OCI-LY7 (cell line): ENCODE data around the gene OXA1L. TPM values are rescaled to one million over a fixed set of nuclear protein-coding genes. Genes with fewer than 3 reads are reported as not detected.

ENCODE experiments used
- BruUV-seq: library from RNA; stranded (reverse); fragments of 400-500 nt; replicated peaks from 2 replicates; lab custom pipeline; 2021; lab: Mats Ljungman, UMichigan
- CTCF ChIA-PET: fragments of 300-600 bp; sonication (Branson Sonifier 250); formaldehyde crosslinking; loops from one replicate; lab custom pipeline; 2022; ENCODE audit warnings: antibody characterized with exemption; ENCODE audit not compliant: unreplicated experiment; lab: Charles Lee
- POLR2A ChIA-PET: fragments of 300-600 bp; sonication (Branson Sonifier 250); formaldehyde crosslinking; loops from one replicate; lab custom pipeline; 2022; ENCODE audit warnings: antibody characterized with exemption; lab: Charles Lee
- DNase-seq: peaks from one replicate; pipeline ENCODE4 v3.0.0-alpha.2; 2015; ENCODE audit warnings: low spot score
- H2AFZ ChIP-seq: fragments of 200-600 bp; sonication (generic), shearing (Covaris generic); 2 replicates; pipeline ENCODE4 v1.6.1; 2014; ENCODE audit warnings: mild to moderate bottlenecking, antibody characterized with exemption, low read length, moderate library complexity
- H3K27ac ChIP-seq: fragments of 200-600 bp; sonication (generic); 2 replicates; pipeline ENCODE4 v1.5.1; 2014; ENCODE audit warnings: mixed run types, low read depth, mild to moderate bottlenecking, moderate library complexity, low read length, inconsistent platforms; ENCODE audit not compliant: poor library complexity, severe bottlenecking
- H3K36me3 ChIP-seq: fragments of 200-600 bp; sonication (generic); 2 replicates; pipeline ENCODE4 v1.6.1; 2014; ENCODE audit warnings: mild to moderate bottlenecking, antibody characterized with exemption, low read length, moderate library complexity, mixed read lengths; ENCODE audit not compliant: insufficient read depth
- H3K4me1 ChIP-seq: fragments of 200-600 bp; sonication (generic); 2 replicates; pipeline ENCODE4 v1.5.1; 2014; ENCODE audit warnings: mild to moderate bottlenecking, low read length; ENCODE audit not compliant: insufficient read depth, poor library complexity, severe bottlenecking
- H3K4me2 ChIP-seq: fragments of 200-600 bp; sonication (generic); 2 replicates; pipeline ENCODE4 v1.6.1; 2014; ENCODE audit warnings: mild to moderate bottlenecking, low read length
- H3K4me3 ChIP-seq: fragments of 200-600 bp; sonication (generic); 2 replicates; pipeline ENCODE4 v1.5.1; 2014; ENCODE audit warnings: mild to moderate bottlenecking, low read depth, low read length; ENCODE audit not compliant: poor library complexity, severe bottlenecking
- H3K79me2 ChIP-seq: fragments of 200-600 bp; sonication (generic); 2 replicates; pipeline ENCODE4 v1.6.1; 2016; ENCODE audit warnings: low read depth, mild to moderate bottlenecking, low read length, moderate library complexity, mixed read lengths; ENCODE audit not compliant: insufficient read depth
- H3K9me2 ChIP-seq: fragments of 200-600 bp; sonication (generic); 2 replicates; pipeline ENCODE4 v1.6.1; 2016; ENCODE audit warnings: mild to moderate bottlenecking, low read length, mixed read lengths; ENCODE audit not compliant: insufficient read depth
- H3K9me3 ChIP-seq: fragments of 200-600 bp; sonication (generic); 2 replicates; pipeline ENCODE4 v1.6.1; 2014; ENCODE audit warnings: mild to moderate bottlenecking, mixed run types, low read length, mixed read lengths
- H4K20me1 ChIP-seq: fragments of 200-600 bp; sonication (generic); 2 replicates; pipeline ENCODE4 v1.6.1; 2014; ENCODE audit warnings: mild to moderate bottlenecking, antibody characterized with exemption, low read length, moderate library complexity, mixed read lengths; ENCODE audit not compliant: insufficient read depth
- CTCF ChIP-seq: fragments of 200-600 bp; sonication (generic); conservative IDR thresholded peaks from 2 replicates; pipeline ENCODE4 v1.5.1; 2014; ENCODE audit warnings: mild to moderate bottlenecking, antibody characterized with exemption, low read length, moderate library complexity, mixed read lengths
- EZH2phosphoT487 ChIP-seq: fragments of 200-600 bp; sonication (generic); IDR thresholded peaks from 2 replicates; pipeline ENCODE4 v1.6.1; 2018; ENCODE audit warnings: low read depth, borderline replicate concordance, mild to moderate bottlenecking, mixed run types, antibody characterized with exemption, low read length, moderate library complexity, mixed read lengths
- intact Hi-C: fragments of 100-400 bp; cut with micrococcal nuclease; formaldehyde crosslinking; loops from one replicate; pipeline ENCODE4 v1.10.0; 2022; ENCODE audit not compliant: unreplicated experiment
- total RNA-seq, 2 experiments: library from RNA; depleted of rRNA in 1 of 2; stranded (reverse); fragments of >200 nt in 1 of 2; shearing (Covaris generic) in 1 of 2; gene quantifications; 2 replicates each; pipeline ENCODE4 v1.2.3, GENCODE V29; 2014 to 2022

OXA1L gene
- total RNA-seq, 2 experiments from 2014 or later = 141 to 153 TPM

DNA sequence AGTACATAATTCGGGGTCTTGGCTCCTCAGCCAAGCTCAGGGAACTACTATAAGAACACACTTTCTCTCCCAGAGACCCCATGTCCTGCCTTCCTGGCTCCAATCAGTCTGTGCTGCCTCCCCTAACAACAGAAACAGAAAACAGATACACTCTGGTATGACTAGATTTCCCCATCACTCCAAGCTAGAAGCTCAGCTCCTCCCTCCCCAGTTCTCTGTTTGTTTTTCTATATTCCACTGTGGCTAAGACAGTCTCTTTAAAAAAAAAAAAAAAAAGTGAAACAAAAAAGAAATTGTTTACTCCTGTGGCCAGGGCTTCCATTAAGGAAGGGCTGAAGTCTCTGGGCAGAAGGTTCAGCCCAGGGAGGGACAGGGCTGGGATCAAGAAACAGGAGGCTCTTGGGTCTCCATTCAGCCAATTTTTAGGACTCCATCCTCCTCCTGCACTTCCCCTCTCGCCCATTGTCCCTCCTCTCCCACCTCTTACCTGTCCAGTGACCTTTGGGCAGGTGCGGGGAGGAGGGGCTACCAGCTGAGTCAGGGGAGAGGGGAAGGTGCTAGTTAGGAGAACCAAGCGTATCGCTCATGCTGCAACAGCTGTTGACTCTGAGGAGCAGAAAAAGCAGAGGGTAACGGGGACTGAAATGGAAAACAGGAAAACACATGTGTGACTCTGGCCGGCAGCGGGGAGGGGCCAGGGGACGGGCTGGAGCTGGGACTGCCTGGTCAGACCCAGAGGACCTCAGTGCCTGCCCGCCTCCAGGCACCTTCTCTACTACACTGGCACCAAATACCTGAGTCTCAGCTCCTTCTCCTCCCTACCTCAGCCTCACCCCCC lies 52.9 kb downstream of the OXA1L start:
- intact Hi-C loops = loop anchor here (5.0 kb wide), 1 partner anchor 262 kb away; no protein-coding TSS in a partner anchor
- H3K27ac ChIP-seq = peak overlapping the region; percentile 65

DNA sequence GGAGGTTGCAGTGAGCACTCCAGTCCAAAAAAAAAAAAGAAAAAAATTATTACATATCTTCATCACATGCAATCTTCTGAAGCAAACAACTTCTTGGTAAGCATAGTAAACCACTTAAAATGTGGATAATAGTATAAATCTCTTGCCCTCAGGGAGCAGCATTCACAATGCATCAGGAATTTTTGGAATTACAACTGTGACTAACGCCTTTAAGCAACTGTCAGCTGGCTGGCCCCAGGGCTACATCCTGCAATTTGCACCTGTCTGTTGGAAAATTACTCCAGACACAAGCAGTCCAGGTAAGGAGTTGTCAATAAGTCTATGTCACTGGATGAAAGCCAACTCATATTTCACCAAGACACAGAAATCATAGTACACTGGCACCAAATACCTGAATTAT lies 54.2 kb downstream of the OXA1L start:
- TF ChIP-seq CTCF (no peak), EZH2phosphoT487 (no peak)
- Histone ChIP-seq H4K20me1 (no peaks in the 10 kb centered on the region), H3K36me3 (no peaks in the 10 kb centered on the region), H3K27ac (peak overlapping the region; percentile 17), H2AFZ (no peak overlapping the region), H3K9me3 (no peaks in the 10 kb centered on the region), H3K79me2 (no peaks in the 10 kb centered on the region), H3K9me2 (no peaks in the 10 kb centered on the region), H3K4me1 (peaks cover 78% of the 10 kb centered on the region), H3K4me3 (no peak overlapping the region), H3K4me2 (no peak overlapping the region)
- no peak for DNase-seq
- ChIA-PET POLR2A (interaction anchor here (1.1 to 1.9 kb wide), 5 partner anchors 10 to 258 kb away, joined by 4 to 12 read pairs (median 5); partner anchors contain the start of genes MRPL52 and OXA1L), CTCF (no interaction called here)
- intact Hi-C loops = loop anchor here (2.0 to 5.0 kb wide), 2 partner anchors 52 to 434 kb away; partner anchors contain the start of gene LRP10
- no TSS peak for BruUV-seq

More for the DNA sequence above, 52.9 kb downstream of the OXA1L start:
- H3K4me2 ChIP-seq = peak overlapping the region; percentile 78
- DNase-seq = peak; percentile 73
- ChIA-PET POLR2A (interaction anchor here (0.7 to 2.0 kb wide), 22 partner anchors 8 to 429 kb away, joined by 3 to 12 read pairs (median 4); partner anchors contain the start of genes MRPL52 and OXA1L), CTCF (interaction anchor here (0.6 to 1.5 kb wide), 5 partner anchors 11 to 218 kb away, joined by 3 to 13 read pairs (median 5); no protein-coding TSS in a partner anchor)
- TF ChIP-seq EZH2phosphoT487 (no peak), CTCF (no peak)
- no peaks in the 10 kb centered on the region for H3K9me2 ChIP-seq
- peak overlapping the region; percentile 49; the same call in 1 of the 2 replicates for H2AFZ ChIP-seq
- no peaks in the 10 kb centered on the region for H4K20me1 ChIP-seq
- H3K4me3 ChIP-seq = peak overlapping the region; percentile 53
- H3K4me1 ChIP-seq = peaks cover 73% of the 10 kb centered on the region
- peaks cover 10% of the 10 kb centered on the region for H3K79me2 ChIP-seq
- H3K9me3 ChIP-seq = no peaks in the 10 kb centered on the region
- no TSS peak for BruUV-seq
- no peaks in the 10 kb centered on the region for H3K36me3 ChIP-seq
